SH-SY5Y (cell line): ENCODE results near the gene MRPS14.

Experiments used
- GATA2 ChIP-seq: IDR thresholded peaks from 2 replicates; pipeline ENCODE4 v1.6.1; 2011; ENCODE audit warnings: mild to moderate bottlenecking, low read depth, low read length
- GATA3 ChIP-seq: IDR thresholded peaks from 2 replicates; pipeline ENCODE4 v1.6.1; 2011; ENCODE audit warnings: low read depth, mild to moderate bottlenecking, low read length, moderate library complexity

DNA sequence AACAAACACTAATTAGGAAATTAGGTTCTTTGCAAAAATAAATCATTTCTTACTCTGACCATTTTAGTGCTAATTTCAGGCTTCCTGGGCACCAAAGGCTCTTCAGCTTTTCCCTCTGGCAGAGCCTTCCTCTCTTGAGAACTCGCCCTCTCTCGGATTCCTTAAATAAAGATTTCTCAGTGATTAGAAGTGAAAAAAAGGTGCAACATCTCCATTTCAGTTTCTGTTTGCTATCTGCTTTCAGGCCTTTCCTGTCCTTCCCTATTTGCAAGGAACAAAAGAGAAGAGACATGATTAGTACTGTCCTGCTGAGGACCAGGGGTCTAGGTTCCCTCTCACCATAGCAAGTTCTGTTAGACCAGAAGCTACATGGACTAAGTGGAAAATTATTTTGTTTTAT is 51.3 kb downstream of the MRPS14 start:
- TF ChIP-seq GATA3 (no peak), GATA2 (no peak)
